Measurements from ENCODE around the gene ARMH3. TPM values are rescaled to one million over a fixed set of nuclear protein-coding genes. Genes with fewer than 3 reads are reported as not detected.

The ARMH3 gene
- total RNA-seq, 1 donor from 2014 or later: 48.1 TPM

GRCh38 chr10:101959346-101959916 lies 96.5 kb downstream of the ARMH3 start:
- Mint-ChIP-seq H3K36me3 (ENCODE audit: unreplicated experiment) (peaks cover 6% of the 10 kb centered on the region), H3K27me3 (ENCODE audit: unreplicated experiment) (no peaks in the 10 kb centered on the region), H3K27ac (ENCODE audit: unreplicated experiment) (no peak overlapping the region), H3K4me3 (ENCODE audit: unreplicated experiment) (no peak overlapping the region), H3K4me1 (ENCODE audit: low read depth, unreplicated experiment) (peaks cover 10% of the 10 kb centered on the region), H3K9me3 (ENCODE audit: unreplicated experiment) (peaks cover 1% of the 10 kb centered on the region)
- no peak for DNase-seq
- TF ChIP-seq CTCF (IDR thresholded peaks at IDR 0.05; ENCODE audit: partially characterized antibody, unreplicated experiment): no peak

- TF ChIP-seq CTCF (IDR thresholded peaks at IDR 0.05; ENCODE audit: partially characterized antibody, unreplicated experiment): no peak
- H3K4me3 Mint-ChIP-seq (ENCODE audit: unreplicated experiment): no peak overlapping the region
- peaks cover 6% of the 10 kb centered on the region for H3K36me3 Mint-ChIP-seq (ENCODE audit: unreplicated experiment)
- H3K9me3 Mint-ChIP-seq (ENCODE audit: unreplicated experiment): peaks cover 1% of the 10 kb centered on the region
- peaks cover 10% of the 10 kb centered on the region for H3K4me1 Mint-ChIP-seq (ENCODE audit: low read depth, unreplicated experiment)
- no peaks in the 10 kb centered on the region for H3K27me3 Mint-ChIP-seq (ENCODE audit: unreplicated experiment)
- DNase-seq: no peak
- H3K27ac Mint-ChIP-seq (ENCODE audit: unreplicated experiment): no peak overlapping the region
Observed at GRCh38 chr10:101958691-101959090, 97.3 kb downstream of the ARMH3 start.

- no peaks in the 10 kb centered on the region for H3K27me3 Mint-ChIP-seq (ENCODE audit: unreplicated experiment)
- no peak for TF ChIP-seq CTCF (IDR thresholded peaks at IDR 0.05; ENCODE audit: partially characterized antibody, unreplicated experiment)
Observed at GRCh38 chr10:101956898-101957297, 99.1 kb downstream of the ARMH3 start.

GRCh38 chr10:101956117-101956516 lies 99.9 kb downstream of the ARMH3 start:
- Mint-ChIP-seq H3K27me3 (ENCODE audit: unreplicated experiment) (no peaks in the 10 kb centered on the region), H3K4me3 (ENCODE audit: unreplicated experiment) (no peak overlapping the region), H3K9me3 (ENCODE audit: unreplicated experiment) (no peaks in the 10 kb centered on the region), H3K36me3 (ENCODE audit: unreplicated experiment) (peaks cover 6% of the 10 kb centered on the region), H3K4me1 (ENCODE audit: low read depth, unreplicated experiment) (peaks cover 10% of the 10 kb centered on the region), H3K27ac (ENCODE audit: unreplicated experiment) (no peak overlapping the region)
- TF ChIP-seq CTCF (IDR thresholded peaks at IDR 0.05; ENCODE audit: partially characterized antibody, unreplicated experiment): no peak
- DNase-seq: no peak

More at GRCh38 chr10:101956898-101957297, 99.1 kb downstream of the ARMH3 start:
- Mint-ChIP-seq H3K9me3 (ENCODE audit: unreplicated experiment) (no peaks in the 10 kb centered on the region), H3K4me1 (ENCODE audit: low read depth, unreplicated experiment) (peaks cover 10% of the 10 kb centered on the region), H3K36me3 (ENCODE audit: unreplicated experiment) (peaks cover 6% of the 10 kb centered on the region), H3K4me3 (ENCODE audit: unreplicated experiment) (no peak overlapping the region), H3K27ac (ENCODE audit: unreplicated experiment) (no peak overlapping the region)
- no peak for DNase-seq

- no peak for TF ChIP-seq CTCF (IDR thresholded peaks at IDR 0.05; ENCODE audit: partially characterized antibody, unreplicated experiment)
- Mint-ChIP-seq H3K27me3 (ENCODE audit: unreplicated experiment) (no peaks in the 10 kb centered on the region), H3K27ac (ENCODE audit: unreplicated experiment) (no peak overlapping the region), H3K36me3 (ENCODE audit: unreplicated experiment) (peaks cover 18% of the 10 kb centered on the region), H3K4me3 (ENCODE audit: unreplicated experiment) (no peak overlapping the region), H3K4me1 (ENCODE audit: low read depth, unreplicated experiment) (no peaks in the 10 kb centered on the region), H3K9me3 (ENCODE audit: unreplicated experiment) (peaks cover 4% of the 10 kb centered on the region)
- DNase-seq: no peak
Observed at GRCh38 chr10:101952191-101952590, 103.8 kb downstream of the ARMH3 start.
